DND-41 (cell line): ENCODE data around the gene SPAG16.

ENCODE experiments used
- ATAC-seq: fragments of 200-7000 bp; cut with Tn5 transposase; 3 replicates; pipeline ENCODE4 v1.9.1; 2021; ENCODE audit warnings: low read depth; ENCODE audit not compliant: insufficient read depth
- DNase-seq: peaks from one replicate; pipeline ENCODE4 v3.0.0-alpha.2; 2020
- H2AFZ ChIP-seq: 2 replicates; pipeline ENCODE4 v1.6.0; 2012; ENCODE audit warnings: low read depth, low read length
- H3K27ac ChIP-seq: 2 replicates; pipeline ENCODE4 v1.5.1; 2012; ENCODE audit warnings: low read length, inconsistent platforms
- H3K27me3 ChIP-seq: fragments of 200-600 bp; sonication (generic); 2 replicates; pipeline ENCODE4 v1.6.0; 2012; ENCODE audit warnings: low read length, mild to moderate bottlenecking, inconsistent platforms; ENCODE audit not compliant: insufficient read depth, poor library complexity
- H3K36me3 ChIP-seq: 2 replicates; pipeline ENCODE4 v1.5.1; 2012; ENCODE audit warnings: low read length, inconsistent platforms; ENCODE audit not compliant: insufficient read depth
- H3K4me1 ChIP-seq: 2 replicates; pipeline ENCODE4 v1.5.1; 2012; ENCODE audit warnings: mild to moderate bottlenecking, low read length; ENCODE audit not compliant: insufficient read depth
- H3K4me2 ChIP-seq: 2 replicates; pipeline ENCODE4 v1.6.0; 2012; ENCODE audit warnings: mild to moderate bottlenecking, moderate library complexity, low read length, inconsistent platforms; ENCODE audit not compliant: insufficient read depth
- H3K4me3 ChIP-seq, 2 experiments: fragments of 200-600 bp in 1 of 2; shearing (Covaris generic) in 1 of 2; 2 replicates each; pipeline ENCODE4 v1.5.1; 2012 to 2016; ENCODE audit warnings: inconsistent platforms in 2 of 2, low read length in 2 of 2, mild to moderate bottlenecking in 2 of 2, low read depth in 1 of 2, moderate library complexity in 1 of 2
- H3K79me2 ChIP-seq: 2 replicates; pipeline ENCODE4 v1.6.0; 2012; ENCODE audit warnings: low read length, inconsistent platforms; ENCODE audit not compliant: insufficient read depth
- H3K9ac ChIP-seq: 2 replicates; pipeline ENCODE4 v1.6.0; 2012; ENCODE audit warnings: low read depth, mild to moderate bottlenecking, inconsistent platforms, low read length, moderate library complexity
- H3K9me3 ChIP-seq: 2 replicates; pipeline ENCODE4 v1.5.1; 2012; ENCODE audit warnings: low read length, moderate library complexity, mild to moderate bottlenecking, inconsistent platforms; ENCODE audit not compliant: insufficient read depth, severe bottlenecking
- H4K20me1 ChIP-seq: 2 replicates; pipeline ENCODE4 v1.6.0; 2012; ENCODE audit warnings: low read length; ENCODE audit not compliant: insufficient read depth
- CTCF ChIP-seq: IDR thresholded peaks from 2 replicates; pipeline ENCODE4 v1.5.1; 2012; ENCODE audit warnings: borderline replicate concordance, low read length, moderate library complexity, mild to moderate bottlenecking; ENCODE audit not compliant: poor library complexity, severe bottlenecking; ENCODE audit errors: extremely low read depth
- EZH2 ChIP-seq: IDR thresholded peaks from 3 replicates; pipeline ENCODE4 v1.6.1; 2012; ENCODE audit warnings: borderline replicate concordance, low read depth, mild to moderate bottlenecking, moderate library complexity, low read length, inconsistent platforms; ENCODE audit not compliant: severe bottlenecking

The SPAG16 gene

DNA sequence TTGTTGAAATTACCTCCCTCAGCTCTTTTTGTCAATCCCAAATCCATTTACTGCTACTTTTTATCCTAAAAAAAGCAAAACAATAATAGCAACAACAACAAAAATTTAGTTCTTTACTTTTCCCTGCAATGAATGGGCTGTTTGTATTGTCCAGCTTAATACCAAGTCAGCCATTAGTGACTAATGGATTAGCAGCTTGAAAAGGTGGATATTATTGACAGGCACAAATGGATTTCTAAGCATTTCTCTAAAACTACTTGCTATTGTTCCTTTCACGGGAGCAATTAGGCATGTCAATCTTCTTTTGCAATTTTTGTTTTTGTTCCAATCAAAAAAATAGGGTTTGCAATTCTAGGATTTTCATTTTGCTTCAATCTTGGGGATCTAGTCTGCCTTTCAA lies 32.1 kb upstream of the SPAG16 start:
- Histone ChIP-seq H3K79me2 (no peaks in the 10 kb centered on the region), H3K4me3 (no peak overlapping the region), H4K20me1 (no peaks in the 10 kb centered on the region), H3K4me1 (peaks cover 26% of the 10 kb centered on the region), H3K9ac (no peak overlapping the region), H2AFZ (no peak overlapping the region), H3K27ac (no peak overlapping the region), H3K9me3 (no peaks in the 10 kb centered on the region), H3K27me3 (no peaks in the 10 kb centered on the region), H3K4me2 (no peak overlapping the region), H3K36me3 (no peaks in the 10 kb centered on the region)
- ATAC-seq (no peak), DNase-seq (no peak)
- TF ChIP-seq CTCF, result no peak
- no peak for TF ChIP-seq EZH2

GRCh38 chr2:213253162-213253561 lies 31.1 kb upstream of the SPAG16 start:
- no peaks in the 10 kb centered on the region for H3K9me3 ChIP-seq
- no peaks in the 10 kb centered on the region for H3K27me3 ChIP-seq

DNA sequence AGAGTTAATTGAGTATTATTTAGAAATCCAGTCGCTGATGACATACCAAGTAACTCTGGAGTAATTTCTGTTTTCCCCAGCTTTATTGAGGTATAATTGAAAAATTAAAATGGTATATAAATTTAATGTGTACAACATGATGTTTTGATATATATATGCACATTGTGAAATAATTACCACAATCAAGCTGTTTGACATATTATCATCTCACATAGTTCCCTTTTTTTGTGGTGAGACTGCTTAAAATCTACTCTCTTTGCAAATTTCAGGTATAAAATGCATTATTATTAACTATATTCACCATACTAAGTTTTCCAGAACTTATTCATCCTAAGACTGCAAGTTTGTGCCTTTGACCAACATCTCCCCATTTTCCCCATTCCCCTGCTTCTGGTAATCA lies 25.0 kb upstream of the SPAG16 start:
- Histone ChIP-seq H4K20me1 (no peaks in the 10 kb centered on the region), H2AFZ (no peak overlapping the region), H3K27ac (no peak overlapping the region), H3K9ac (no peak overlapping the region), H3K79me2 (no peaks in the 10 kb centered on the region), H3K36me3 (no peaks in the 10 kb centered on the region), H3K9me3 (no peaks in the 10 kb centered on the region), H3K4me3 (no peak overlapping the region), H3K27me3 (no peaks in the 10 kb centered on the region), H3K4me2 (no peak overlapping the region), H3K4me1 (no peaks in the 10 kb centered on the region)
- ATAC-seq (no peak), DNase-seq (no peak)
- TF ChIP-seq EZH2, result no peak
- no peak for TF ChIP-seq CTCF

More at GRCh38 chr2:213253162-213253561, 31.1 kb upstream of the SPAG16 start:
- Histone ChIP-seq H3K4me1 (peaks cover 26% of the 10 kb centered on the region), H3K27ac (no peak overlapping the region), H3K79me2 (no peaks in the 10 kb centered on the region), H3K4me2 (no peak overlapping the region), H3K4me3 (no peak overlapping the region), H2AFZ (no peak overlapping the region), H4K20me1 (no peaks in the 10 kb centered on the region), H3K9ac (no peak overlapping the region), H3K36me3 (no peaks in the 10 kb centered on the region)
- DNase-seq (no peak), ATAC-seq (no peak)
- TF ChIP-seq EZH2 (no peak), CTCF (no peak)

GRCh38 chr2:213261237-213261636 lies 23.0 kb upstream of the SPAG16 start:
- TF ChIP-seq CTCF (no peak), EZH2 (no peak)
- H2AFZ ChIP-seq, result no peak overlapping the region
- no peaks in the 10 kb centered on the region for H3K36me3 ChIP-seq
- no peak overlapping the region for H3K4me2 ChIP-seq
- ATAC-seq, result no peak
- no peaks in the 10 kb centered on the region for H4K20me1 ChIP-seq
- H3K27ac ChIP-seq, result no peak overlapping the region
- H3K4me1 ChIP-seq, result no peaks in the 10 kb centered on the region
- DNase-seq, result no peak
- H3K4me3 ChIP-seq, result no peak overlapping the region
- H3K27me3 ChIP-seq, result no peaks in the 10 kb centered on the region
- H3K79me2 ChIP-seq, result no peaks in the 10 kb centered on the region
- no peak overlapping the region for H3K9ac ChIP-seq
- no peaks in the 10 kb centered on the region for H3K9me3 ChIP-seq
